HCT116 (cell line): ENCODE results near the gene DARS1. TPM values are rescaled to one million over a fixed set of nuclear protein-coding genes. Genes with fewer than 3 reads are reported as not detected.

Experiments
- ATAC-seq: fragments of 200-7000 bp; cut with Tn5 transposase; 2 replicates; pipeline ENCODE4 v1.9.1; 2020; ENCODE audit warnings: mild to moderate bottlenecking, moderate library complexity
- BruUV-seq: library from RNA; stranded (reverse); fragments of 400-500 nt; replicated peaks from 2 replicates; lab custom pipeline; 2021; lab: Mats Ljungman, UMichigan
- CTCF ChIA-PET: fragments of 300-600 bp; sonication (Branson Sonifier 250); formaldehyde crosslinking; loops from one replicate; lab custom pipeline; 2021; ENCODE audit warnings: antibody characterized with exemption; lab: Charles Lee
- POLR2A ChIA-PET: fragments of 300-600, 350-600 bp; sonication (Branson Sonifier 250); formaldehyde crosslinking; loops from one replicate; lab custom pipeline; 2021; ENCODE audit warnings: antibody characterized with exemption; lab: Charles Lee
- RAD21 ChIA-PET, 2 experiments: fragments of 300-600 bp; sonication (Branson Sonifier 250); formaldehyde crosslinking; loops; one replicate each; lab custom pipeline; 2023; ENCODE audit warnings: low total read pairs in 2 of 2; ENCODE audit not compliant: uncharacterized antibody in 2 of 2, unreplicated experiment in 2 of 2, low non-redundant PET in 1 of 2; lab: Charles Lee
- DNase-seq: peaks from one replicate; pipeline ENCODE4 v3.0.0-alpha.2; 2010; ENCODE audit warnings: low read depth, low spot score
- H2AFZ ChIP-seq: fragments of 200-600 bp; shearing (Covaris generic), sonication (generic); 2 replicates; pipeline ENCODE4 v1.6.1; 2017; ENCODE audit warnings: low read depth, mixed run types, mixed read lengths, antibody characterized with exemption, low read length; ENCODE audit not compliant: poor library complexity, severe bottlenecking
- H3K27ac ChIP-seq: 2 replicates; pipeline ENCODE4 v1.5.1; 2012; ENCODE audit warnings: low read depth, low read length
- H3K27me3 ChIP-seq: fragments of 200-600 bp; sonication (generic); 2 replicates; pipeline ENCODE4 v1.6.1; 2016; ENCODE audit warnings: mixed run types, low read length, mixed read lengths; ENCODE audit not compliant: insufficient read depth
- H3K36me3 ChIP-seq, 2 experiments: fragments of 200-500 bp in 1 of 2; fragments of 200-600 bp in 1 of 2; sonication (Bioruptor generic) in 1 of 2; sonication (generic) in 1 of 2; 2 replicates each; pipeline versions ENCODE4 v1.5.1 to v1.6.1; 2014 to 2016; ENCODE audit warnings: low read length in 2 of 2, inconsistent platforms in 1 of 2, mixed read lengths in 1 of 2, mixed run types in 1 of 2; ENCODE audit not compliant: insufficient read depth in 2 of 2, control insufficient read depth in 1 of 2
- H3K4me1 ChIP-seq, 2 experiments: fragments of 200-600 bp in 1 of 2; sonication (generic) in 1 of 2; 2 replicates each; pipeline versions ENCODE4 v1.5.1 to v1.6.1; 2012 to 2017; ENCODE audit warnings: low read length in 2 of 2, inconsistent platforms in 1 of 2, mild to moderate bottlenecking in 1 of 2, mixed read lengths in 1 of 2, mixed run types in 1 of 2, moderate library complexity in 1 of 2; ENCODE audit not compliant: insufficient read depth in 2 of 2, control insufficient read depth in 1 of 2
- H3K4me2 ChIP-seq: fragments of 200-600 bp; sonication (generic); 2 replicates; pipeline ENCODE4 v1.6.1; 2017; ENCODE audit warnings: mixed run types, low read length, mixed read lengths
- H3K4me3 ChIP-seq, 2 experiments: fragments of 200-600 bp in 1 of 2; sonication (generic) in 1 of 2; replicated peaks in 1 of 2; 2 replicates each; pipeline ENCODE4 v1.5.1; 2011 to 2016; ENCODE audit warnings: low read length in 2 of 2, control low read depth in 1 of 2, low read depth in 1 of 2, mild to moderate bottlenecking in 1 of 2, mixed read lengths in 1 of 2, mixed run types in 1 of 2
- H3K79me2 ChIP-seq: fragments of 200-600 bp; sonication (generic); 2 replicates; pipeline ENCODE4 v1.6.1; 2017; ENCODE audit warnings: mild to moderate bottlenecking, mixed run types, low read length, moderate library complexity, mixed read lengths; ENCODE audit not compliant: insufficient read depth
- H3K9ac ChIP-seq: fragments of 200-600 bp; sonication (generic); 2 replicates; pipeline ENCODE4 v1.6.1; 2016; ENCODE audit warnings: low read length, mixed read lengths
- H3K9me2 ChIP-seq: fragments of 200-600 bp; sonication (generic), shearing (Covaris generic); 2 replicates; pipeline ENCODE4 v1.6.1; 2017; ENCODE audit warnings: mixed run types, mild to moderate bottlenecking, moderate library complexity; ENCODE audit not compliant: insufficient read depth
- H3K9me3 ChIP-seq, 2 experiments: fragments of 200-500 bp in 1 of 2; fragments of 200-600 bp in 1 of 2; sonication (Bioruptor generic) in 1 of 2; sonication (generic) in 1 of 2; 2 replicates each; pipeline ENCODE4 v1.6.1; 2014 to 2017; ENCODE audit warnings: low read length in 2 of 2, mixed read lengths in 2 of 2, inconsistent platforms in 1 of 2, low read depth in 1 of 2, mild to moderate bottlenecking in 1 of 2, mixed run types in 1 of 2, moderate library complexity in 1 of 2; ENCODE audit not compliant: control insufficient read depth in 1 of 2, insufficient read depth in 1 of 2
- H4K20me1 ChIP-seq: fragments of 200-600 bp; sonication (generic), shearing (Covaris generic); 2 replicates; pipeline ENCODE4 v1.6.1; 2017; ENCODE audit warnings: mixed run types, mild to moderate bottlenecking, moderate library complexity; ENCODE audit not compliant: insufficient read depth
- CBX3 ChIP-seq: IDR thresholded peaks from 2 replicates; pipeline ENCODE4 v1.6.1; 2012; ENCODE audit warnings: low read depth
- CEBPB ChIP-seq: IDR thresholded peaks from 2 replicates; pipeline ENCODE4 v1.6.1; 2012; ENCODE audit warnings: low read depth
- MAX ChIP-seq: IDR thresholded peaks from 2 replicates; pipeline ENCODE4 v1.6.1; 2012
- POLR2AphosphoS5 ChIP-seq: IDR thresholded peaks from 2 replicates; pipeline ENCODE4 v1.6.1; 2011; ENCODE audit warnings: mild to moderate bottlenecking, low read depth, low read length, moderate library complexity
- RAD21 ChIP-seq: IDR thresholded peaks from 2 replicates; pipeline ENCODE4 v1.6.1; 2012; ENCODE audit warnings: low read depth, mild to moderate bottlenecking
- REST ChIP-seq: IDR thresholded peaks from 2 replicates; pipeline ENCODE4 v1.6.1; 2012; ENCODE audit warnings: low read depth
- SP1 ChIP-seq: IDR thresholded peaks from 2 replicates; pipeline ENCODE4 v1.6.1; 2012; ENCODE audit warnings: low read depth
- SRF ChIP-seq: IDR thresholded peaks from 2 replicates; pipeline ENCODE4 v1.6.1; 2012; ENCODE audit warnings: low read depth
- ZBTB33 ChIP-seq: IDR thresholded peaks from 2 replicates; pipeline ENCODE4 v1.6.1; 2011; ENCODE audit warnings: mild to moderate bottlenecking, low read length, moderate library complexity; ENCODE audit not compliant: insufficient replicate concordance; ENCODE audit errors: extremely low read depth
- ZNF274 ChIP-seq: fragments of 200-500 bp; sonication (Bioruptor generic); IDR thresholded peaks from 2 replicates; pipeline ENCODE4 v1.6.1; 2014; ENCODE audit warnings: mild to moderate bottlenecking, low read depth, low read length, inconsistent platforms
- intact Hi-C: fragments of 100-400 bp; cut with micrococcal nuclease; formaldehyde crosslinking; loops from 2 replicates; pipeline ENCODE4 v1.10.0; 2022
- total RNA-seq: library from RNA; stranded (reverse); gene quantifications from one replicate; pipeline ENCODE4 v1.2.1, GENCODE V29; 2021; ENCODE audit not compliant: unreplicated experiment

DARS1 gene
- total RNA-seq, 1 experiment from 2014 or later: 94.8 TPM

GRCh38 chr2:136017786-136018185 lies 32.4 kb upstream of the DARS1 start:
- RAD21 ChIA-PET: no interaction called here
- intact Hi-C loops: no loop called here
- CTCF ChIA-PET: no interaction called here

More at GRCh38 chr2:136017786-136018185, 32.4 kb upstream of the DARS1 start:
- H3K4me2 ChIP-seq: no peak overlapping the region
- H4K20me1 ChIP-seq: no peaks in the 10 kb centered on the region
- H3K36me3 ChIP-seq: no peaks in the 10 kb centered on the region
- H3K9ac ChIP-seq: no peak overlapping the region
- H2AFZ ChIP-seq: no peak overlapping the region
- no peak overlapping the region for H3K4me3 ChIP-seq
- BruUV-seq: no TSS peak
- TF ChIP-seq ZBTB33: no peak
- no peak for TF ChIP-seq SRF
- TF ChIP-seq RAD21: no peak
- TF ChIP-seq REST: no peak
- no peak for TF ChIP-seq SP1
- TF ChIP-seq CEBPB: no peak
- TF ChIP-seq POLR2AphosphoS5: no peak
- TF ChIP-seq MAX: no peak
- no peak for TF ChIP-seq ZNF274
- no peak for TF ChIP-seq CBX3
- DNase-seq (no peak), ATAC-seq (no peak)
- no peaks in the 10 kb centered on the region for H3K9me3 ChIP-seq
- H3K79me2 ChIP-seq: no peaks in the 10 kb centered on the region
- H3K27ac ChIP-seq: no peak overlapping the region
- no peaks in the 10 kb centered on the region for H3K4me1 ChIP-seq
- H3K9me2 ChIP-seq: no peaks in the 10 kb centered on the region
- H3K27me3 ChIP-seq: no peaks in the 10 kb centered on the region
- POLR2A ChIA-PET: no interaction called here
